Neural cell (in vitro differentiated cells): ENCODE results near the gene JAGN1. TPM values are rescaled to one million over a fixed set of nuclear protein-coding genes. Genes with fewer than 3 reads are reported as not detected.

ENCODE experiments used
- H2AFZ ChIP-seq: fragments of 200-600, 300-800 bp; sonication (generic), shearing (Covaris generic); 2 replicates; pipeline ENCODE4 v1.6.0; 2014; ENCODE audit warnings: low read depth, mild to moderate bottlenecking, antibody characterized with exemption, low read length, moderate library complexity
- H3F3A ChIP-seq: fragments of 200-600 bp; shearing (Covaris generic); 2 replicates; pipeline ENCODE4 v1.6.1; 2016; ENCODE audit warnings: mild to moderate bottlenecking, moderate library complexity, mixed read lengths, antibody characterized with exemption, low read length; ENCODE audit not compliant: insufficient read depth, poor library complexity, severe bottlenecking
- H3K27ac ChIP-seq: fragments of 200-600, 300-800 bp; sonication (generic), shearing (Covaris generic); 2 replicates; pipeline ENCODE4 v1.5.1; 2014; ENCODE audit warnings: mild to moderate bottlenecking, low read length, moderate library complexity
- H3K27me3 ChIP-seq: fragments of 300-800, 200-600 bp; sonication (generic), shearing (Covaris generic); 2 replicates; pipeline ENCODE4 v1.6.0; 2014; ENCODE audit warnings: mild to moderate bottlenecking, low read depth, low read length, moderate library complexity; ENCODE audit not compliant: insufficient read depth
- H3K36me3 ChIP-seq: fragments of 300-800, 200-600 bp; sonication (generic), shearing (Covaris generic); 2 replicates; pipeline ENCODE4 v1.5.1; 2014; ENCODE audit warnings: mild to moderate bottlenecking, antibody characterized with exemption, low read length, moderate library complexity; ENCODE audit not compliant: insufficient read depth
- H3K4me2 ChIP-seq: fragments of 300-800, 200-600 bp; sonication (generic), shearing (Covaris generic); 2 replicates; pipeline ENCODE4 v1.6.0; 2014; ENCODE audit warnings: mild to moderate bottlenecking, low read length
- H3K4me3 ChIP-seq: fragments of 300-800, 200-600 bp; sonication (generic), shearing (Covaris generic); 2 replicates; pipeline ENCODE4 v1.5.1; 2014; ENCODE audit warnings: mild to moderate bottlenecking, low read length, moderate library complexity
- H3K79me2 ChIP-seq: fragments of 200-600 bp; shearing (Covaris generic); replicated peaks from 2 replicates; pipeline ENCODE4 v1.6.0; 2014; ENCODE audit warnings: mild to moderate bottlenecking, low read length, moderate library complexity; ENCODE audit not compliant: insufficient read depth
- H3K9ac ChIP-seq: fragments of 300-800, 200-600 bp; sonication (generic), shearing (Covaris generic); 2 replicates; pipeline ENCODE4 v1.6.1; 2016; ENCODE audit warnings: mild to moderate bottlenecking, low read length, mixed read lengths
- H3K9me2 ChIP-seq: fragments of 200-600 bp; shearing (Covaris generic); 2 replicates; pipeline ENCODE4 v1.6.1; 2016; ENCODE audit warnings: mild to moderate bottlenecking, low read length, mixed read lengths; ENCODE audit not compliant: insufficient read depth
- H3K9me3 ChIP-seq: fragments of 200-600, 300-800 bp; sonication (generic), shearing (Covaris generic); 2 replicates; pipeline ENCODE4 v1.6.1; 2016; ENCODE audit warnings: mild to moderate bottlenecking, mixed run types, low read length, moderate library complexity, mixed read lengths
- H4K20me1 ChIP-seq: fragments of 200-600 bp; shearing (Covaris generic); 2 replicates; pipeline ENCODE4 v1.6.1; 2016; ENCODE audit warnings: mild to moderate bottlenecking, mixed run types; ENCODE audit not compliant: insufficient read depth
- EP300 ChIP-seq: fragments of 450-650 bp; conservative IDR thresholded peaks from 2 replicates; pipeline ENCODE4 v1.6.1; 2014; ENCODE audit warnings: antibody characterized with exemption, mild to moderate bottlenecking, moderate library complexity; ENCODE audit not compliant: poor library complexity, severe bottlenecking
- EZH2 ChIP-seq: fragments of 200-600, 300-800 bp; shearing (Covaris generic), sonication (generic); IDR thresholded peaks from 2 replicates; pipeline ENCODE4 v1.6.1; 2014; ENCODE audit warnings: antibody characterized with exemption, low read length, borderline replicate concordance, mild to moderate bottlenecking; ENCODE audit not compliant: insufficient read depth, poor library complexity, severe bottlenecking
- MXI1 ChIP-seq: fragments of 450-650 bp; conservative IDR thresholded peaks from 2 replicates; pipeline ENCODE4 v1.6.1; 2014; ENCODE audit warnings: antibody characterized with exemption, mild to moderate bottlenecking; ENCODE audit not compliant: poor library complexity, severe bottlenecking
- POLR2AphosphoS5 ChIP-seq: IDR thresholded peaks from 2 replicates; pipeline ENCODE4 v1.6.1; 2012
- RAD21 ChIP-seq: fragments of 450-650 bp; conservative IDR thresholded peaks from 2 replicates; pipeline ENCODE4 v1.6.1; 2014; ENCODE audit warnings: antibody characterized with exemption, mild to moderate bottlenecking, moderate library complexity
- REST ChIP-seq: IDR thresholded peaks from 2 replicates; pipeline ENCODE4 v1.6.1; 2012; ENCODE audit warnings: borderline replicate concordance
- SMC3 ChIP-seq: fragments of 450-650 bp; conservative IDR thresholded peaks from 2 replicates; pipeline ENCODE4 v1.6.1; 2014; ENCODE audit warnings: antibody characterized with exemption, mild to moderate bottlenecking, moderate library complexity; ENCODE audit not compliant: poor library complexity
- TAF1 ChIP-seq: IDR thresholded peaks from 2 replicates; pipeline ENCODE4 v1.6.1; 2012; ENCODE audit warnings: low read depth
- polyA plus RNA-seq: library from polyadenylated mRNA; depleted of rRNA; stranded (reverse); fragments of >200 nt; gene quantifications from 2 replicates; pipeline ENCODE4 v1.2.3, GENCODE V29; 2014

The JAGN1 gene
- polyA plus RNA-seq, 1 donor from 2014 or later, result 26.5 TPM

GRCh38 chr3:9903904-9904303, 13.5 kb downstream of the JAGN1 start:
- Histone ChIP-seq H2AFZ (no peak overlapping the region), H3K4me2 (no peak overlapping the region)

GRCh38 chr3:9906480-9906879, 16.1 kb downstream of the JAGN1 start:
- TF ChIP-seq TAF1 (no peak), RAD21 (no peak), REST (no peak), EZH2 (no peak), SMC3 (no peak)
- H4K20me1 ChIP-seq, result no peaks in the 10 kb centered on the region
- no peak overlapping the region for H3K9ac ChIP-seq

More at GRCh38 chr3:9903904-9904303, 13.5 kb downstream of the JAGN1 start:
- no peak overlapping the region for H3K4me3 ChIP-seq
- H3K36me3 ChIP-seq, result no peaks in the 10 kb centered on the region
- H3F3A ChIP-seq, result no peaks in the 10 kb centered on the region
- H3K9ac ChIP-seq, result no peak overlapping the region
- H3K27me3 ChIP-seq, result no peaks in the 10 kb centered on the region
- no peaks in the 10 kb centered on the region for H3K79me2 ChIP-seq
- no peaks in the 10 kb centered on the region for H4K20me1 ChIP-seq
- H3K9me2 ChIP-seq, result no peaks in the 10 kb centered on the region
- H3K27ac ChIP-seq, result no peak overlapping the region
- TF ChIP-seq POLR2AphosphoS5, result no peak
- no peak for TF ChIP-seq REST
- TF ChIP-seq RAD21, result no peak
- TF ChIP-seq EZH2, result no peak
- no peak for TF ChIP-seq MXI1
- no peak for TF ChIP-seq EP300
- H3K9me3 ChIP-seq, result no peaks in the 10 kb centered on the region

More at GRCh38 chr3:9906480-9906879, 16.1 kb downstream of the JAGN1 start:
- no peak overlapping the region for H2AFZ ChIP-seq
- no peaks in the 10 kb centered on the region for H3K79me2 ChIP-seq
- H3F3A ChIP-seq, result no peaks in the 10 kb centered on the region
- no peaks in the 10 kb centered on the region for H3K27me3 ChIP-seq
- H3K4me2 ChIP-seq, result no peak overlapping the region
- no peak overlapping the region for H3K27ac ChIP-seq
- no peaks in the 10 kb centered on the region for H3K9me2 ChIP-seq
- H3K4me3 ChIP-seq, result no peak overlapping the region
- H3K9me3 ChIP-seq, result no peaks in the 10 kb centered on the region
- H3K36me3 ChIP-seq, result no peaks in the 10 kb centered on the region
